GM12878 (cell line): Measurements from ENCODE around the gene EGFR. TPM values are rescaled to one million over a fixed set of nuclear protein-coding genes. Genes with fewer than 3 reads are reported as not detected.

Experiments used
- ATAC-seq: fragments of 200-7000 bp; cut with Tn5 transposase; 3 replicates; pipeline ENCODE4 v1.9.1; 2020; ENCODE audit warnings: mild to moderate bottlenecking, moderate library complexity
- BruUV-seq: library from RNA; stranded (reverse); fragments of 400-500 nt; replicated peaks from 2 replicates; lab custom pipeline; 2021; lab: Mats Ljungman, UMichigan
- CTCF ChIA-PET: fragments of 300-600 bp; sonication (Branson Sonifier 250); formaldehyde crosslinking; extraction: SDS; loops from one replicate; lab custom pipeline; 2021; ENCODE audit warnings: inconsistent platforms; lab: Yijun Ruan, JAX
- POLR2A ChIA-PET: fragments of 350-600 bp; formaldehyde crosslinking; extraction: SDS; loops from one replicate; lab custom pipeline; 2021; ENCODE audit warnings: inconsistent platforms; lab: Charles Lee
- RAD21 ChIA-PET: fragments of 300-600 bp; sonication (Branson Sonifier 250); formaldehyde crosslinking; loops from one replicate; lab custom pipeline; 2023; ENCODE audit warnings: antibody characterized with exemption; ENCODE audit not compliant: unreplicated experiment; lab: Charles Lee
- SMC1A ChIA-PET: fragments of 300-600 bp; sonication (Branson Sonifier 250); formaldehyde crosslinking; loops from one replicate; lab custom pipeline; 2023; ENCODE audit not compliant: unreplicated experiment, uncharacterized antibody; lab: Charles Lee
- DNase-seq: peaks from one replicate; pipeline ENCODE4 v3.0.0-alpha.2; 2011; ENCODE audit warnings: low read depth, low spot score
- FAIRE-seq: peaks from 3 replicates; lab custom pipeline; 2011; peaks lifted over from hg19 to GRCh38; lab: Jason Lieb, UNC
- H2AFZ ChIP-seq: 2 replicates; pipeline ENCODE4 v1.6.0; 2011; ENCODE audit warnings: low read depth, low read length, control low read depth; ENCODE audit not compliant: control insufficient read depth
- H3K27ac ChIP-seq: 2 replicates; pipeline ENCODE4 v1.5.1; 2011; ENCODE audit warnings: control low read depth; ENCODE audit not compliant: control insufficient read depth, insufficient read depth
- H3K27me3 ChIP-seq, 2 experiments: replicated peaks in 1 of 2; 2 replicates each; pipeline versions ENCODE4 v1.6.0 to v1.6.1; 2011; ENCODE audit warnings: low read length in 1 of 2; ENCODE audit not compliant: control insufficient read depth in 2 of 2, insufficient read depth in 2 of 2
- H3K36me3 ChIP-seq, 2 experiments: 2 replicates each; pipeline ENCODE4 v1.5.1; 2011; ENCODE audit warnings: low read length in 1 of 2; ENCODE audit not compliant: control insufficient read depth in 2 of 2, insufficient read depth in 2 of 2
- H3K4me1 ChIP-seq: 2 replicates; pipeline ENCODE4 v1.6.1; 2011; ENCODE audit warnings: mild to moderate bottlenecking, low read length, moderate library complexity, mixed read lengths; ENCODE audit not compliant: control insufficient read depth, insufficient read depth
- H3K4me2 ChIP-seq: 2 replicates; pipeline ENCODE4 v1.6.0; 2011; ENCODE audit warnings: control low read depth; ENCODE audit not compliant: control insufficient read depth, insufficient read depth
- H3K4me3 ChIP-seq: fragments of 200-600 bp; sonication (generic); 2 replicates; pipeline ENCODE4 v1.5.1; 2016
- H3K79me2 ChIP-seq: 2 replicates; pipeline ENCODE4 v1.6.0; 2011; ENCODE audit warnings: low read length; ENCODE audit not compliant: control insufficient read depth, insufficient read depth
- H3K9ac ChIP-seq: 2 replicates; pipeline ENCODE4 v1.8.0; 2011; ENCODE audit warnings: low read length, control low read depth, mixed read lengths; ENCODE audit not compliant: control insufficient read depth, insufficient read depth
- H3K9me3 ChIP-seq: replicated peaks from 3 replicates; pipeline ENCODE4 v1.5.1; 2011; ENCODE audit warnings: mild to moderate bottlenecking, low read length; ENCODE audit not compliant: control insufficient read depth, insufficient read depth
- H4K20me1 ChIP-seq: 2 replicates; pipeline ENCODE4 v1.6.0; 2011; ENCODE audit not compliant: control insufficient read depth, insufficient read depth
- BACH1 ChIP-seq: fragments of 450-650 bp; IDR thresholded peaks from 2 replicates; pipeline ENCODE4 v1.6.1; 2017; ENCODE audit warnings: mild to moderate bottlenecking, borderline replicate concordance
- CREM ChIP-seq: IDR thresholded peaks from 2 replicates; pipeline ENCODE4 v1.6.1; 2014; ENCODE audit warnings: antibody characterized with exemption, low read depth
- FOS ChIP-seq: IDR thresholded peaks from 3 replicates; pipeline ENCODE4 v1.6.1; 2011; ENCODE audit warnings: borderline replicate concordance; ENCODE audit not compliant: insufficient read length; ENCODE audit errors: extremely low read depth
- GABPA ChIP-seq: IDR thresholded peaks from 2 replicates; pipeline ENCODE4 v1.6.1; 2014; ENCODE audit warnings: antibody characterized with exemption, low read depth, mild to moderate bottlenecking, inconsistent platforms
- IKZF1 ChIP-seq: fragments of 450-650 bp; conservative IDR thresholded peaks from 2 replicates; pipeline ENCODE4 v1.6.1; 2017; ENCODE audit warnings: antibody characterized with exemption, mild to moderate bottlenecking
- JUNB ChIP-seq: IDR thresholded peaks from 2 replicates; pipeline ENCODE4 v1.6.1; 2016; ENCODE audit warnings: antibody characterized with exemption, mild to moderate bottlenecking
- NFIC ChIP-seq: IDR thresholded peaks from 2 replicates; pipeline ENCODE4 v1.6.1; 2012; ENCODE audit warnings: low read depth, mild to moderate bottlenecking, inconsistent platforms, low read length, moderate library complexity
- SIX5 ChIP-seq: IDR thresholded peaks from 2 replicates; pipeline ENCODE4 v1.6.1; 2011; ENCODE audit warnings: mild to moderate bottlenecking, low read depth, low read length, moderate library complexity; ENCODE audit not compliant: severe bottlenecking
- SMAD5 ChIP-seq: IDR thresholded peaks from 2 replicates; pipeline ENCODE4 v1.6.1; 2016; ENCODE audit warnings: antibody characterized with exemption, low read depth
- ZNF24 ChIP-seq: fragments of 450-650 bp; IDR thresholded peaks from 2 replicates; pipeline ENCODE4 v1.6.1; 2017; ENCODE audit warnings: antibody characterized with exemption, mild to moderate bottlenecking
- WGBS: methylation state at CpG from one replicate; pipeline ENCODE4 v1.1.6; 2016; ENCODE audit warnings: low lambda C conversion rate; ENCODE audit not compliant: insufficient replicate concordance, insufficient coverage; ENCODE audit errors: missing lambda C conversion rate; 5-methylcytosine and 5-hydroxymethylcytosine counted together
- in situ Hi-C: fragments of 300-500 bp; cut with MboI; formaldehyde crosslinking; loops from 9 replicates; pipeline ENCODE4 v1.14.3; 2018; ENCODE audit warnings: mixed read lengths
- intact Hi-C: fragments of 100-400 bp; cut with micrococcal nuclease; formaldehyde crosslinking; loops from one replicate; pipeline ENCODE4 v1.14.2; 2022; ENCODE audit not compliant: unreplicated experiment
- polyA plus RNA-seq, 11 experiments: library from polyadenylated mRNA; depleted of rRNA in 4 of 11; unstranded in 6 of 11; stranded (reverse) in 5 of 11; fragments of >200 nt; fragmentation: Nextera tagmentation in 4 of 11; fragmentation: Illumina TruSeq in 1 of 11; extraction: Ambion mirVana in 4 of 11; extraction: Trizol in 1 of 11; gene quantifications; 1 replicate in 1 of 11; 2 replicates in 10 of 11; pipeline versions ENCODE4 v1.2.1 to v1.2.3, GENCODE V29; 2011 to 2016; ENCODE audit warnings: inconsistent platforms in 2 of 11, missing spikeins in 2 of 11, low read depth in 1 of 11
- total RNA-seq, 4 experiments: library from RNA; depleted of rRNA in 3 of 4; stranded (reverse); fragments of >200 nt in 3 of 4; fragmentation: Illumina TruSeq in 1 of 4; extraction: Trizol in 1 of 4; gene quantifications; 2 replicates each; pipeline versions ENCODE4 v1.2.1 to v1.2.3, GENCODE V29; 2013 to 2021
- TF ChIP-seq, protein P1 (sequence below): fragments of 450-650 bp; IDR thresholded peaks from 2 replicates; pipeline ENCODE4 v1.6.1; 2017; ENCODE audit warnings: mild to moderate bottlenecking
- TF ChIP-seq, protein P2 (sequence below): fragments of 450-650 bp; IDR thresholded peaks from 2 replicates; pipeline ENCODE4 v1.6.1; 2017; ENCODE audit warnings: low read depth, mild to moderate bottlenecking, moderate library complexity
- TF ChIP-seq, protein P3 (sequence below): IDR thresholded peaks from 2 replicates; pipeline ENCODE4 v1.6.1; 2012; ENCODE audit warnings: improper control_type of control experiment, low read depth, low read length; ENCODE audit not compliant: insufficient replicate concordance
- TF ChIP-seq, protein P4 (sequence below), 3 experiments: IDR thresholded peaks in 2 of 3; conservative IDR thresholded peaks in 1 of 3; 2 replicates each; pipeline ENCODE4 v1.5.1; 2011; ENCODE audit warnings: low read depth in 3 of 3, low read length in 3 of 3, mild to moderate bottlenecking in 3 of 3, control low read depth in 2 of 3, moderate library complexity in 2 of 3, inconsistent platforms in 1 of 3, mixed read lengths in 1 of 3; ENCODE audit not compliant: control insufficient read depth in 2 of 3, insufficient read depth in 1 of 3; ENCODE audit errors: extremely low read depth in 1 of 3

Gene EGFR
- total and polyA plus RNA-seq, 10 of the 15 experiments (the other 5 are each of a cell fraction or from before 2014, with no cell fraction given) = 0.01 to 0.31 TPM; not detected in 8

DNA sequence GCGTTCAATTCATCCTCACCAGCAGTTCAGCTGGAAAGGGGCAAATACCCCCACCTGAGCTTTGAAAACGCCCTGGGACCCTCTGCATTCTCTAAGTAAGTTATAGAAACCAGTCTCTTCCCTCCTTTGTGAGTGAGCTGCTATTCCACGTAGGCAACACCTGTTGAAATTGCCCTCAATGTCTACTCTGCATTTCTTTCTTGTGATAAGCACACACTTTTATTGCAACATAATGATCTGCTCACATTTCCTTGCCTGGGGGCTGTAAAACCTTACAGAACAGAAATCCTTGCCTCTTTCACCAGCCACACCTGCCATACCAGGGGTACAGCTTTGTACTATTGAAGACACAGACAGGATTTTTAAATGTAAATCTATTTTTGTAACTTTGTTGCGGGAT is 190.5 kb downstream of the EGFR start:
- Histone ChIP-seq H3K27me3 (no peaks in the 10 kb centered on the region; a peak in 2 of 4 replicates), H3K4me3 (no peak overlapping the region), H3K4me1 (no peaks in the 10 kb centered on the region), H2AFZ (no peak overlapping the region), H4K20me1 (no peaks in the 10 kb centered on the region), H3K79me2 (no peaks in the 10 kb centered on the region), H3K4me2 (no peak overlapping the region), H3K27ac (no peak overlapping the region), H3K9ac (no peak overlapping the region), H3K9me3 (no peaks in the 10 kb centered on the region), H3K36me3 (no peaks in the 10 kb centered on the region)
- ChIA-PET POLR2A (interaction anchor here (0.6 kb wide), 1 partner anchor 143 kb away, joined by 4 read pairs; no protein-coding TSS in a partner anchor), CTCF (no interaction called here), SMC1A (interaction anchor here (1.4 kb wide), 1 partner anchor 8 kb away, joined by 4 read pairs; no protein-coding TSS in a partner anchor), RAD21 (no interaction called here)
- no peak for ATAC-seq
- WGBS = 46% methylated on average over 4 of the region's 4 CpGs
- in situ Hi-C loops = no loop called here
- no peak for DNase-seq
- intact Hi-C loops = no loop called here
- FAIRE-seq = no peak
- TF ChIP-seq SMAD5 = no peak
- TF ChIP-seq, protein P1, sequence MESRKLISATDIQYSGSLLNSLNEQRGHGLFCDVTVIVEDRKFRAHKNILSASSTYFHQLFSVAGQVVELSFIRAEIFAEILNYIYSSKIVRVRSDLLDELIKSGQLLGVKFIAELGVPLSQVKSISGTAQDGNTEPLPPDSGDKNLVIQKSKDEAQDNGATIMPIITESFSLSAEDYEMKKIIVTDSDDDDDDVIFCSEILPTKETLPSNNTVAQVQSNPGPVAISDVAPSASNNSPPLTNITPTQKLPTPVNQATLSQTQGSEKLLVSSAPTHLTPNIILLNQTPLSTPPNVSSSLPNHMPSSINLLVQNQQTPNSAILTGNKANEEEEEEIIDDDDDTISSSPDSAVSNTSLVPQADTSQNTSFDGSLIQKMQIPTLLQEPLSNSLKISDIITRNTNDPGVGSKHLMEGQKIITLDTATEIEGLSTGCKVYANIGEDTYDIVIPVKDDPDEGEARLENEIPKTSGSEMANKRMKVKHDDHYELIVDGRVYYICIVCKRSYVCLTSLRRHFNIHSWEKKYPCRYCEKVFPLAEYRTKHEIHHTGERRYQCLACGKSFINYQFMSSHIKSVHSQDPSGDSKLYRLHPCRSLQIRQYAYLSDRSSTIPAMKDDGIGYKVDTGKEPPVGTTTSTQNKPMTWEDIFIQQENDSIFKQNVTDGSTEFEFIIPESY = no peak
- TF ChIP-seq BACH1 = no peak
- TF ChIP-seq, protein P2, sequence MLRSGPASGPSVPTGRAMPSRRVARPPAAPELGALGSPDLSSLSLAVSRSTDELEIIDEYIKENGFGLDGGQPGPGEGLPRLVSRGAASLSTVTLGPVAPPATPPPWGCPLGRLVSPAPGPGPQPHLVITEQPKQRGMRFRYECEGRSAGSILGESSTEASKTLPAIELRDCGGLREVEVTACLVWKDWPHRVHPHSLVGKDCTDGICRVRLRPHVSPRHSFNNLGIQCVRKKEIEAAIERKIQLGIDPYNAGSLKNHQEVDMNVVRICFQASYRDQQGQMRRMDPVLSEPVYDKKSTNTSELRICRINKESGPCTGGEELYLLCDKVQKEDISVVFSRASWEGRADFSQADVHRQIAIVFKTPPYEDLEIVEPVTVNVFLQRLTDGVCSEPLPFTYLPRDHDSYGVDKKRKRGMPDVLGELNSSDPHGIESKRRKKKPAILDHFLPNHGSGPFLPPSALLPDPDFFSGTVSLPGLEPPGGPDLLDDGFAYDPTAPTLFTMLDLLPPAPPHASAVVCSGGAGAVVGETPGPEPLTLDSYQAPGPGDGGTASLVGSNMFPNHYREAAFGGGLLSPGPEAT = no peak
- no peak for TF ChIP-seq CREM
- no peak for TF ChIP-seq IKZF1
- TF ChIP-seq, protein P3, sequence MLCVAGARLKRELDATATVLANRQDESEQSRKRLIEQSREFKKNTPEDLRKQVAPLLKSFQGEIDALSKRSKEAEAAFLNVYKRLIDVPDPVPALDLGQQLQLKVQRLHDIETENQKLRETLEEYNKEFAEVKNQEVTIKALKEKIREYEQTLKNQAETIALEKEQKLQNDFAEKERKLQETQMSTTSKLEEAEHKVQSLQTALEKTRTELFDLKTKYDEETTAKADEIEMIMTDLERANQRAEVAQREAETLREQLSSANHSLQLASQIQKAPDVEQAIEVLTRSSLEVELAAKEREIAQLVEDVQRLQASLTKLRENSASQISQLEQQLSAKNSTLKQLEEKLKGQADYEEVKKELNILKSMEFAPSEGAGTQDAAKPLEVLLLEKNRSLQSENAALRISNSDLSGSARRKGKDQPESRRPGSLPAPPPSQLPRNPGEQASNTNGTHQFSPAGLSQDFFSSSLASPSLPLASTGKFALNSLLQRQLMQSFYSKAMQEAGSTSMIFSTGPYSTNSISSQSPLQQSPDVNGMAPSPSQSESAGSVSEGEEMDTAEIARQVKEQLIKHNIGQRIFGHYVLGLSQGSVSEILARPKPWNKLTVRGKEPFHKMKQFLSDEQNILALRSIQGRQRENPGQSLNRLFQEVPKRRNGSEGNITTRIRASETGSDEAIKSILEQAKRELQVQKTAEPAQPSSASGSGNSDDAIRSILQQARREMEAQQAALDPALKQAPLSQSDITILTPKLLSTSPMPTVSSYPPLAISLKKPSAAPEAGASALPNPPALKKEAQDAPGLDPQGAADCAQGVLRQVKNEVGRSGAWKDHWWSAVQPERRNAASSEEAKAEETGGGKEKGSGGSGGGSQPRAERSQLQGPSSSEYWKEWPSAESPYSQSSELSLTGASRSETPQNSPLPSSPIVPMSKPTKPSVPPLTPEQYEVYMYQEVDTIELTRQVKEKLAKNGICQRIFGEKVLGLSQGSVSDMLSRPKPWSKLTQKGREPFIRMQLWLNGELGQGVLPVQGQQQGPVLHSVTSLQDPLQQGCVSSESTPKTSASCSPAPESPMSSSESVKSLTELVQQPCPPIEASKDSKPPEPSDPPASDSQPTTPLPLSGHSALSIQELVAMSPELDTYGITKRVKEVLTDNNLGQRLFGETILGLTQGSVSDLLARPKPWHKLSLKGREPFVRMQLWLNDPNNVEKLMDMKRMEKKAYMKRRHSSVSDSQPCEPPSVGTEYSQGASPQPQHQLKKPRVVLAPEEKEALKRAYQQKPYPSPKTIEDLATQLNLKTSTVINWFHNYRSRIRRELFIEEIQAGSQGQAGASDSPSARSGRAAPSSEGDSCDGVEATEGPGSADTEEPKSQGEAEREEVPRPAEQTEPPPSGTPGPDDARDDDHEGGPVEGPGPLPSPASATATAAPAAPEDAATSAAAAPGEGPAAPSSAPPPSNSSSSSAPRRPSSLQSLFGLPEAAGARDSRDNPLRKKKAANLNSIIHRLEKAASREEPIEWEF = no peak
- no peak for TF ChIP-seq GABPA
- no peak for TF ChIP-seq ZNF24
- TF ChIP-seq NFIC = no peak
- no peak for TF ChIP-seq FOS
- TF ChIP-seq, protein P4, sequence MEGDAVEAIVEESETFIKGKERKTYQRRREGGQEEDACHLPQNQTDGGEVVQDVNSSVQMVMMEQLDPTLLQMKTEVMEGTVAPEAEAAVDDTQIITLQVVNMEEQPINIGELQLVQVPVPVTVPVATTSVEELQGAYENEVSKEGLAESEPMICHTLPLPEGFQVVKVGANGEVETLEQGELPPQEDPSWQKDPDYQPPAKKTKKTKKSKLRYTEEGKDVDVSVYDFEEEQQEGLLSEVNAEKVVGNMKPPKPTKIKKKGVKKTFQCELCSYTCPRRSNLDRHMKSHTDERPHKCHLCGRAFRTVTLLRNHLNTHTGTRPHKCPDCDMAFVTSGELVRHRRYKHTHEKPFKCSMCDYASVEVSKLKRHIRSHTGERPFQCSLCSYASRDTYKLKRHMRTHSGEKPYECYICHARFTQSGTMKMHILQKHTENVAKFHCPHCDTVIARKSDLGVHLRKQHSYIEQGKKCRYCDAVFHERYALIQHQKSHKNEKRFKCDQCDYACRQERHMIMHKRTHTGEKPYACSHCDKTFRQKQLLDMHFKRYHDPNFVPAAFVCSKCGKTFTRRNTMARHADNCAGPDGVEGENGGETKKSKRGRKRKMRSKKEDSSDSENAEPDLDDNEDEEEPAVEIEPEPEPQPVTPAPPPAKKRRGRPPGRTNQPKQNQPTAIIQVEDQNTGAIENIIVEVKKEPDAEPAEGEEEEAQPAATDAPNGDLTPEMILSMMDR (IDR thresholded peaks at IDR 0.05 in 2 of 3, conservative IDR thresholded peaks at IDR 0.05 in 1 of 3; ENCODE audit: control insufficient read depth in 2 of 3, extremely low read depth in 1 of 3, insufficient read depth in 1 of 3, low read depth in 3 of 3, low read length in 3 of 3) = no peak
- no peak for TF ChIP-seq SIX5
- TF ChIP-seq JUNB = no peak
- BruUV-seq = no TSS peak
